ENCODE results near the gene NDUFS8. TPM values are rescaled to one million over a fixed set of nuclear protein-coding genes. Genes with fewer than 3 reads are reported as not detected.

The NDUFS8 gene
- total RNA-seq, 1 experiment from 2014 or later, result 576 TPM

- peaks cover 11% of the 10 kb centered on the region for H3K79me2 ChIP-seq (ENCODE audit: low read length)
- ATAC-seq (no peak), DNase-seq (no peak)
- H4K20me1 ChIP-seq (ENCODE audit: low read length), result no peaks in the 10 kb centered on the region
- TF ChIP-seq EZH2phosphoT487 (IDR thresholded peaks at IDR 0.05; ENCODE audit: borderline replicate concordance, low read length), result no peak
- no peak for TF ChIP-seq CTCF (conservative IDR thresholded peaks at IDR 0.05; ENCODE audit: low read depth, low read length)
- no peak for TF ChIP-seq EZH2 (IDR thresholded peaks at IDR 0.05; ENCODE audit: low read length, unreplicated experiment)
- no TSS peak for BruUV-seq (replicated peaks)
- H2AFZ ChIP-seq (ENCODE audit: low read length), result no peak overlapping the region
- H3K4me3 ChIP-seq (ENCODE audit: low read length), result no peak overlapping the region
- H3F3A ChIP-seq (ENCODE audit: low read length, unreplicated experiment), result peaks cover 7% of the 10 kb centered on the region
- H3K9me2 ChIP-seq (replicated peaks; ENCODE audit: low read length), result no peaks in the 10 kb centered on the region
- no peak overlapping the region for H3K27ac ChIP-seq (ENCODE audit: low read length)
- POLR2A ChIA-PET (ENCODE audit: unreplicated experiment), result no interaction called here
- H3K9ac ChIP-seq (ENCODE audit: low read length), result no peak overlapping the region
- intact Hi-C loops (cut with micrococcal nuclease), result no loop called here
- no peaks in the 10 kb centered on the region for H3K9me3 ChIP-seq (ENCODE audit: low read length)
- no peak overlapping the region for H3K4me2 ChIP-seq (ENCODE audit: low read length)
- peaks cover 9% of the 10 kb centered on the region; the same call in 1 of the 2 replicates for H3K36me3 ChIP-seq (ENCODE audit: low read depth, low read length)
- H3K4me1 ChIP-seq (ENCODE audit: insufficient read depth, low read length), result peaks cover 41% of the 10 kb centered on the region
- H3K27me3 ChIP-seq (ENCODE audit: low read length), result no peaks in the 10 kb centered on the region
- CTCF ChIA-PET, result no interaction called here
Measured at GRCh38 chr11:68024508-68024907, 6.0 kb upstream of the NDUFS8 start.

DNA sequence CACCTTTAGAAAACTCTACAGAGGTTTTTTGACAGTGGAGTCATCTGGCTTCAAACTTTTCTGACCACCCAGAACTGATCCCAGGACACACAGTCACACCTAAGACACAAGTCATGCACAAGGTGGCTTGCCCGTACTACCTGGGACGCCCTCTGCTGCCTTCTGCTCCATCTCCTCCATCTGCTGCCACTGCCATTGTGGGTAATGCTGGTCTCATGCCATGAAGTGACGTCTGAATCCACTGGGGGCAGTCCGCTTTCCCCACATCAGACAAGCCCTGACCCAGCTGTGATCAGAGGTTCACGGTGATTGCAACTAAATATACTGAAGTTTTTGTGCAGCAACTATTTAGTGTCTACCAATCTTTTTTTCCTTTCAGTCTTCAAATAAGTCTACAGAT lies 5.4 kb upstream of the NDUFS8 start:
- no peak overlapping the region for H3K4me3 ChIP-seq (ENCODE audit: low read length)
- H2AFZ ChIP-seq (ENCODE audit: low read length), result no peak overlapping the region
- H3K4me2 ChIP-seq (ENCODE audit: low read length), result no peak overlapping the region
- ChIA-PET CTCF (no interaction called here), POLR2A (ENCODE audit: unreplicated experiment) (no interaction called here)
- BruUV-seq (replicated peaks), result no TSS peak
- no peaks in the 10 kb centered on the region for H3K9me2 ChIP-seq (replicated peaks; ENCODE audit: low read length)
- no peak for ATAC-seq
- no peaks in the 10 kb centered on the region for H3K27me3 ChIP-seq (ENCODE audit: low read length)
- no peak for DNase-seq
- peaks cover 42% of the 10 kb centered on the region for H3K4me1 ChIP-seq (ENCODE audit: insufficient read depth, low read length)
- H3K79me2 ChIP-seq (ENCODE audit: low read length), result peaks cover 17% of the 10 kb centered on the region
- H3K9ac ChIP-seq (ENCODE audit: low read length), result no peak overlapping the region
- H3F3A ChIP-seq (ENCODE audit: low read length, unreplicated experiment), result peaks cover 8% of the 10 kb centered on the region
- intact Hi-C loops (cut with micrococcal nuclease), result no loop called here
- H3K9me3 ChIP-seq (ENCODE audit: low read length), result no peaks in the 10 kb centered on the region
- TF ChIP-seq EZH2 (IDR thresholded peaks at IDR 0.05; ENCODE audit: low read length, unreplicated experiment) (no peak), CTCF (conservative IDR thresholded peaks at IDR 0.05; ENCODE audit: low read depth, low read length) (no peak; the same call in 1 of the 2 replicates), EZH2phosphoT487 (IDR thresholded peaks at IDR 0.05; ENCODE audit: borderline replicate concordance, low read length) (no peak)
- H3K36me3 ChIP-seq (ENCODE audit: low read depth, low read length), result peaks cover 9% of the 10 kb centered on the region; the same call in 1 of the 2 replicates
- no peaks in the 10 kb centered on the region for H4K20me1 ChIP-seq (ENCODE audit: low read length)
- H3K27ac ChIP-seq (ENCODE audit: low read length), result no peak overlapping the region

GRCh38 chr11:68026391-68027105 lies 3.9 kb upstream of the NDUFS8 start:
- peaks cover 28% of the 10 kb centered on the region for H3K79me2 ChIP-seq (ENCODE audit: low read length)
- ChIA-PET POLR2A (ENCODE audit: unreplicated experiment) (no interaction called here), CTCF (no interaction called here)
- no peaks in the 10 kb centered on the region for H3K9me3 ChIP-seq (ENCODE audit: low read length)
- H4K20me1 ChIP-seq (ENCODE audit: low read length), result no peaks in the 10 kb centered on the region
- intact Hi-C loops (cut with micrococcal nuclease), result no loop called here
- H3K9me2 ChIP-seq (replicated peaks; ENCODE audit: low read length), result no peaks in the 10 kb centered on the region
- BruUV-seq (replicated peaks), result no TSS peak
- H3F3A ChIP-seq (ENCODE audit: low read length, unreplicated experiment), result peaks cover 8% of the 10 kb centered on the region
- H3K4me2 ChIP-seq (ENCODE audit: low read length), result no peak overlapping the region
- no peak overlapping the region for H2AFZ ChIP-seq (ENCODE audit: low read length)
- DNase-seq (no peak), ATAC-seq (no peak)
- 0 out of 2 replicates have a peak overlapping the region, but pooled peaks have one; percentile 95 for H3K27ac ChIP-seq (ENCODE audit: low read length)
- no peak for TF ChIP-seq EZH2phosphoT487 (IDR thresholded peaks at IDR 0.05; ENCODE audit: borderline replicate concordance, low read length)
- TF ChIP-seq EZH2 (IDR thresholded peaks at IDR 0.05; ENCODE audit: low read length, unreplicated experiment), result no peak
- no peak for TF ChIP-seq CTCF (conservative IDR thresholded peaks at IDR 0.05; ENCODE audit: low read depth, low read length)
- no peak overlapping the region for H3K9ac ChIP-seq (ENCODE audit: low read length)
- peaks cover 9% of the 10 kb centered on the region; the same call in 1 of the 2 replicates for H3K36me3 ChIP-seq (ENCODE audit: low read depth, low read length)
- H3K4me1 ChIP-seq (ENCODE audit: insufficient read depth, low read length), result peaks cover 35% of the 10 kb centered on the region
- H3K4me3 ChIP-seq (ENCODE audit: low read length), result no peak overlapping the region
- H3K27me3 ChIP-seq (ENCODE audit: low read length), result no peaks in the 10 kb centered on the region

Measured in PC-3 (cell line).